K562 (cell line): Measurements from ENCODE around the gene PTCHD4. TPM values are rescaled to one million over a fixed set of nuclear protein-coding genes. Genes with fewer than 3 reads are reported as not detected.

ENCODE experiments used
- ATAC-seq: fragments of 200-7000 bp; cut with Tn5 transposase; 3 replicates; pipeline ENCODE4 v1.9.1; 2020; ENCODE audit warnings: moderate library complexity
- Bru-seq: library from RNA; stranded (reverse); fragments of 400-500 nt; gene quantifications from one replicate; lab custom pipeline; 2021; lab: Mats Ljungman, UMichigan
- BruChase-seq, 2 experiments: library from RNA; stranded (reverse); fragments of 400-500 nt; gene quantifications; one replicate each; lab custom pipeline; 2021; lab: Mats Ljungman, UMichigan
- BruUV-seq: library from RNA; stranded (reverse); fragments of 400-500 nt; replicated peaks from 2 replicates; lab custom pipeline; 2021; lab: Mats Ljungman, UMichigan
- CTCF ChIA-PET: fragments of 300-600 bp; formaldehyde crosslinking; extraction: SDS; loops from one replicate; lab custom pipeline; 2021; ENCODE audit warnings: low intra/inter-chr PET ratio; lab: Yijun Ruan, JAX
- POLR2A ChIA-PET: fragments of 300-600, 350-650 bp; sonication (Branson Sonifier 250); formaldehyde crosslinking; extraction: SDS; loops from one replicate; lab custom pipeline; 2021; ENCODE audit warnings: antibody characterized with exemption, inconsistent platforms; lab: Yijun Ruan, JAX
- DNase-seq, 4 experiments: peaks; one replicate each; pipeline versions ENCODE4 v3.0.0 to v3.0.0-alpha.2; 2011 to 2018; ENCODE audit warnings: low spot score in 3 of 4, mixed read lengths in 3 of 4; ENCODE audit errors: extremely low read depth in 1 of 4
- FAIRE-seq: peaks from 2 replicates; lab custom pipeline; 2011; peaks lifted over from hg19 to GRCh38; lab: Jason Lieb, UNC
- H2AFZ ChIP-seq: 2 replicates; pipeline ENCODE4 v1.6.0; 2011; ENCODE audit warnings: low read depth, low read length, control low read depth, inconsistent platforms
- H3K27ac ChIP-seq: fragments of 200-600 bp; 3 replicates; pipeline ENCODE4 v1.8.0; 2011; ENCODE audit warnings: low read depth, mild to moderate bottlenecking, control low read depth, inconsistent platforms, low read length, moderate library complexity, mixed read lengths; ENCODE audit errors: extremely low read depth
- H3K27me3 ChIP-seq, 2 experiments: fragments of 300-600 bp in 1 of 2; 2 replicates in 1 of 2; 3 replicates in 1 of 2; pipeline versions ENCODE4 v1.6.0 to v1.8.0; 2011; ENCODE audit warnings: inconsistent platforms in 2 of 2, low read length in 2 of 2, mild to moderate bottlenecking in 1 of 2, mixed read lengths in 1 of 2, moderate library complexity in 1 of 2; ENCODE audit not compliant: control insufficient read depth in 2 of 2, insufficient read depth in 2 of 2
- H3K36me3 ChIP-seq: fragments of 300-600 bp; 3 replicates; pipeline ENCODE4 v1.8.0; 2011; ENCODE audit warnings: mild to moderate bottlenecking, low read length, inconsistent platforms; ENCODE audit not compliant: control insufficient read depth, insufficient read depth
- H3K4me1 ChIP-seq, 2 experiments: fragments of 200-600 bp in 1 of 2; replicated peaks in 1 of 2; 2 replicates in 1 of 2; 3 replicates in 1 of 2; pipeline versions ENCODE4 v1.5.1 to v1.8.0; 2011; ENCODE audit warnings: inconsistent platforms in 2 of 2, low read length in 2 of 2, mild to moderate bottlenecking in 1 of 2, mixed read lengths in 1 of 2, moderate library complexity in 1 of 2; ENCODE audit not compliant: control insufficient read depth in 2 of 2, insufficient read depth in 2 of 2
- H3K4me2 ChIP-seq: 2 replicates; pipeline ENCODE4 v1.6.1; 2011; ENCODE audit warnings: low read length, control low read depth, inconsistent platforms, mixed read lengths; ENCODE audit not compliant: insufficient read depth
- H3K4me3 ChIP-seq: fragments of 200-600 bp; sonication (generic), shearing (Covaris generic); 2 replicates; pipeline ENCODE4 v1.5.1; 2016; ENCODE audit warnings: control low read depth, inconsistent platforms
- H3K79me2 ChIP-seq: fragments of 200-600 bp; 3 replicates; pipeline ENCODE4 v1.8.0; 2011; ENCODE audit warnings: low read length, inconsistent platforms; ENCODE audit not compliant: control insufficient read depth, insufficient read depth
- H3K9ac ChIP-seq, 2 experiments: 2 replicates each; pipeline versions ENCODE4 v1.6.0 to v1.6.1; 2011; ENCODE audit warnings: low read depth in 2 of 2, low read length in 2 of 2, control low read depth in 1 of 2, inconsistent platforms in 1 of 2, mild to moderate bottlenecking in 1 of 2, mixed read lengths in 1 of 2; ENCODE audit not compliant: insufficient read depth in 1 of 2
- H3K9me1 ChIP-seq: one replicate; pipeline ENCODE4 v1.6.0; 2011; ENCODE audit warnings: inconsistent platforms, mild to moderate bottlenecking, low read length, moderate library complexity; ENCODE audit not compliant: control insufficient read depth, insufficient read depth
- H3K9me3 ChIP-seq: replicated peaks from 2 replicates; pipeline ENCODE4 v1.5.1; 2011; ENCODE audit warnings: low read depth, low read length, inconsistent platforms; ENCODE audit not compliant: control insufficient read depth, insufficient read depth
- H4K20me1 ChIP-seq: replicated peaks from 2 replicates; pipeline ENCODE4 v1.6.1; 2011; ENCODE audit warnings: low read length, inconsistent platforms, mixed read lengths; ENCODE audit not compliant: control insufficient read depth, insufficient read depth
- CEBPB ChIP-seq: fragments of 450-650 bp; IDR thresholded peaks from 2 replicates; pipeline ENCODE4 v1.6.1; 2016; ENCODE audit warnings: missing genetic modification characterization, missing compliant biosample characterization
- CEBPG ChIP-seq, 3 experiments: fragments of 200-800 bp in 1 of 3; sonication (Bioruptor generic) in 1 of 3; sonication (generic) in 1 of 3; formaldehyde crosslinking in 1 of 3; IDR thresholded peaks in 2 of 3; conservative IDR thresholded peaks in 1 of 3; 2 replicates each; pipeline versions ENCODE4 v1.6.1 to v1.8.0; 2016 to 2022; ENCODE audit warnings: missing compliant biosample characterization in 2 of 3, missing genetic modification characterization in 2 of 3, mild to moderate bottlenecking in 1 of 3, missing genetic modification reagents in 1 of 3
- WGBS: fragments of 100-300 bp; shearing (Covaris generic); methylation state at CpG from one replicate; pipeline ENCODE4 v1.1.6; 2016; ENCODE audit warnings: low coverage, mixed read lengths; ENCODE audit not compliant: insufficient coverage; ENCODE audit errors: missing lambda C conversion rate; 5-methylcytosine and 5-hydroxymethylcytosine counted together
- in situ Hi-C: fragments of 300-500 bp; cut with MboI; formaldehyde crosslinking; loops from 4 replicates; pipeline ENCODE4 v1.15.0; 2018; ENCODE audit warnings: inconsistent platforms, mixed read lengths
- intact Hi-C: fragments of 100-400 bp; cut with micrococcal nuclease; formaldehyde crosslinking; loops from 2 replicates; pipeline ENCODE4 v1.14.2; 2022
- long read RNA-seq, 3 experiments: library from polyadenylated mRNA in 2 of 3; library from RNA in 1 of 3; unstranded in 2 of 3; stranded (forward) in 1 of 3; transcript quantifications; one replicate each; pipeline ENCODE4 v2.0.0, GENCODE V29; 2019 to 2022
- polyA minus RNA-seq, 3 experiments: library from RNA; depleted of rRNA, polyadenylated mRNA; stranded (reverse); fragments of >200 nt; gene quantifications; 2 replicates each; pipeline ENCODE4 v1.2.3, GENCODE V29; 2011
- polyA plus RNA-seq, 8 experiments: library from polyadenylated mRNA; depleted of rRNA in 4 of 8; stranded (reverse) in 5 of 8; unstranded in 3 of 8; fragments of >200 nt; fragmentation: Nextera tagmentation in 2 of 8; fragmentation: Illumina TruSeq in 1 of 8; extraction: Ambion mirVana in 2 of 8; extraction: Trizol in 1 of 8; gene quantifications; 2 replicates each; pipeline versions ENCODE4 v1.2.1 to v1.2.3, GENCODE V29; 2011 to 2014; ENCODE audit warnings: inconsistent platforms in 1 of 8, missing spikeins in 1 of 8
- total RNA-seq, 7 experiments: library from RNA; depleted of rRNA in 6 of 7; stranded (reverse); fragments of >200 nt in 6 of 7; fragmentation: Illumina TruSeq in 2 of 7; extraction: Trizol in 2 of 7; gene quantifications; 2 replicates each; pipeline versions ENCODE4 v1.2.1 to v1.2.3, GENCODE V29; 2011 to 2021; ENCODE audit warnings: low replicate concordance in 1 of 7
- TF ChIP-seq, protein P1 (sequence below): fragments of 450-650 bp; formaldehyde crosslinking; conservative IDR thresholded peaks from 2 replicates; pipeline ENCODE4 v1.4.0; 2022; ENCODE audit warnings: mild to moderate bottlenecking, missing genetic modification characterization

Gene PTCHD4
- total RNA-seq (2011; cell fraction: chromatin; rRNA removed; ENCODE audit: low replicate concordance): not detected in 2 replicates
- not detected in 2 replicates for total RNA-seq (2011; cell fraction: nucleolus; rRNA removed)
- total RNA-seq (2011; cell fraction: nucleoplasm; rRNA removed): 0.23 TPM in 1 of 2 replicates, not detected in the other
- total RNA-seq (2014; rRNA removed): not detected in 2 replicates
- total RNA-seq (2014; rRNA removed; fragmentation: Illumina TruSeq; extraction: Trizol): not detected in 2 replicates
- total RNA-seq (2015; rRNA removed; fragmentation: Illumina TruSeq; extraction: Trizol): not detected in 2 replicates
- not detected in 2 replicates for total RNA-seq (2021)
- polyA plus RNA-seq (2011; rRNA removed): not detected in 2 replicates
- polyA plus RNA-seq (2011; cell fraction: cytosol; rRNA removed): not detected in 2 replicates
- not detected in 2 replicates for polyA plus RNA-seq (2011; cell fraction: nucleus; rRNA removed)
- polyA plus RNA-seq (2012): not detected in 2 replicates
- not detected in 2 replicates for polyA plus RNA-seq (2014; fragmentation: Illumina TruSeq; extraction: Trizol)
- polyA plus RNA-seq (2014; fragmentation: Nextera tagmentation; extraction: Ambion mirVana): not detected
- polyA plus RNA-seq (2014; rRNA removed): not detected in 2 replicates
- polyA minus RNA-seq (2011; rRNA and poly(A)+ RNA removed): not detected in 2 replicates
- polyA minus RNA-seq (2011; cell fraction: cytosol; rRNA and poly(A)+ RNA removed): not detected in 2 replicates
- polyA minus RNA-seq (2011; cell fraction: nucleus; rRNA and poly(A)+ RNA removed): not detected in 2 replicates
- percentile 1 among the genes with signal in this experiment for Bru-seq, nascent RNA
- BruChase-seq, experiment 1, labeled RNA remaining after a 2-hour chase: not detected
- BruChase-seq, experiment 2, labeled RNA remaining after a 6-hour chase: percentile 0 among the genes with signal in this experiment
- long read RNA-seq, experiment 1: 0 reads
- long read RNA-seq, experiment 2: 0 reads
- long read RNA-seq, experiment 3: 0 reads

GRCh38 chr6:48111143-48111506 is at the start of gene PTCHD4:
Gene PTCHD4, minus strand, starts transcription at chr6:48111197. Its CDS starts 42,240 bp downstream, at chr6:48068957.
- FAIRE-seq (no peak), ATAC-seq (no peak), DNase-seq (no peak)
- no TSS peak for BruUV-seq
- WGBS: 0% methylated on average over 1 of the region's 1 CpG
- intact Hi-C loops (no loop called here), in situ Hi-C loops (no loop called here)
- ChIA-PET CTCF (no interaction called here), POLR2A (no interaction called here)
- Histone ChIP-seq H3K9me1 (no peaks in the 10 kb centered on the region), H2AFZ (no peak within 1 kb of the TSS), H3K4me2 (no peak within 1 kb of the TSS), H3K4me1 (no peaks in the 10 kb centered on the region), H3K27me3 (no peaks in the 10 kb centered on the region), H3K4me3 (no peak within 1 kb of the TSS), H3K27ac (no peak within 1 kb of the TSS), H3K36me3 (no peaks in the 10 kb centered on the region), H3K79me2 (no peaks in the 10 kb centered on the region), H3K9ac (no peak within 1 kb of the TSS), H4K20me1 (no peaks in the 10 kb centered on the region), H3K9me3 (no peaks in the 10 kb centered on the region)
- TF ChIP-seq, protein P1, sequence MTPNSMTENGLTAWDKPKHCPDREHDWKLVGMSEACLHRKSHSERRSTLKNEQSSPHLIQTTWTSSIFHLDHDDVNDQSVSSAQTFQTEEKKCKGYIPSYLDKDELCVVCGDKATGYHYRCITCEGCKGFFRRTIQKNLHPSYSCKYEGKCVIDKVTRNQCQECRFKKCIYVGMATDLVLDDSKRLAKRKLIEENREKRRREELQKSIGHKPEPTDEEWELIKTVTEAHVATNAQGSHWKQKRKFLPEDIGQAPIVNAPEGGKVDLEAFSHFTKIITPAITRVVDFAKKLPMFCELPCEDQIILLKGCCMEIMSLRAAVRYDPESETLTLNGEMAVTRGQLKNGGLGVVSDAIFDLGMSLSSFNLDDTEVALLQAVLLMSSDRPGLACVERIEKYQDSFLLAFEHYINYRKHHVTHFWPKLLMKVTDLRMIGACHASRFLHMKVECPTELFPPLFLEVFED (CRISPR knock-in tag): no peak
- TF ChIP-seq CEBPG (CRISPR knock-in tag; IDR thresholded peaks at IDR 0.05) (no peak), CEBPG (tag; conservative IDR thresholded peaks at IDR 0.05 in 1 of 2, IDR thresholded peaks at IDR 0.05 in 1 of 2) (peak in 1 of 2 experiments; percentile 25; a peak in 1 of 4 replicates), CEBPB (peak; percentile 43)
